ENCODE measurements around the gene MYH14. TPM values are rescaled to one million over a fixed set of nuclear protein-coding genes. Genes with fewer than 3 reads are reported as not detected.

The MYH14 gene
- total RNA-seq, 4 donors from 2014 or later: 8.0 to 12.8 (median 10.3) TPM

- TF ChIP-seq CTCF (IDR thresholded peaks at IDR 0.05): no peak
- ATAC-seq (ENCODE audit: low FRiP score) (no peak), DNase-seq (ENCODE audit: low spot score) (no peak)
Observed at GRCh38 chr19:50285833-50286232, 82.4 kb downstream of the MYH14 start.

- TF ChIP-seq CTCF (IDR thresholded peaks at IDR 0.05): no peak
- ATAC-seq (ENCODE audit: low FRiP score) (no peak), DNase-seq (ENCODE audit: low spot score) (no peak)
Observed at GRCh38 chr19:50286443-50286842, 83.0 kb downstream of the MYH14 start.

DNA sequence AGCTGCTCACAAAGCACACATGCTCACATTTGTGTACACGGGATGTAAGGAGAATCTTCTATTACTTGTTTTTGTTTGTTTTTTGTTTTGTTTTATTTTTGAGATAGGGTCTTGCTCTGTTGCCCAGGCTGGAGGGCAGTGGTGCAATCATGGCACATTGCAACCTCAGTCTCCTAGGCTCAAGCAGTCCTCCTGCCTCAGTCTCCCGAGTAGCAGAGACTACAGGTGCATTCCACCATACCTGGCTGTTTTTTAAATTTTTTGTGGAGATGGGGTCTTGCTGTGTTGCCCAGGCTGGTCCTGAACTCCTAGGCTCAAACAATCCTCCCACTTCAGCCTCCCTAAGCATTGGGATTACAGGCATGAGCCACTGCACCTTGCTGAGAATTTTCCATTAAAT is 83.9 kb downstream of the MYH14 start:
- TF ChIP-seq CTCF (IDR thresholded peaks at IDR 0.05): no peak
- ATAC-seq (ENCODE audit: low FRiP score) (no peak), DNase-seq (ENCODE audit: low spot score) (no peak)

- no peak for ATAC-seq (ENCODE audit: low FRiP score)
- no peak for DNase-seq (ENCODE audit: low spot score)
- TF ChIP-seq CTCF (IDR thresholded peaks at IDR 0.05): no peak
Observed at GRCh38 chr19:50288954-50289353, 85.5 kb downstream of the MYH14 start.

DNA sequence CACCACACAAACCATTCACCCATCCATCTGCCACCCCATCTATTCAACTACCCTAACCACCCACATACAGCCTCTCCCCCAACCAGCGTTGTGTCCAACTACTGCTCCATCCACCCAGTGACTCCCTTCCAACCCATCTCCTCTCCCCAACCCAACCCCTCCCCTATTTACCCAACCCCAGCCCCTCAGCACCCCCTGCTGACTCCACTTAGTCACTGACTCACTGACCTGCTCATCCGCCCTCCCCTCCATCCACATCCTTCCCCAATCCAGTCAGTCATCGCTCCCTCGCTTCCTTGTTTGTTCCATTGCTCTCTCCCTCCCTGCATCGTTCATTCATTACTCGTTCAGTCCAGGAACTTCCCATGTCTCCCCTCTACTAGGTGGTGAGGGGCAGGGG is 86.6 kb downstream of the MYH14 start:
- ATAC-seq (ENCODE audit: low FRiP score) (no peak), DNase-seq (ENCODE audit: low spot score) (no peak)
- TF ChIP-seq CTCF (IDR thresholded peaks at IDR 0.05): no peak

DNA sequence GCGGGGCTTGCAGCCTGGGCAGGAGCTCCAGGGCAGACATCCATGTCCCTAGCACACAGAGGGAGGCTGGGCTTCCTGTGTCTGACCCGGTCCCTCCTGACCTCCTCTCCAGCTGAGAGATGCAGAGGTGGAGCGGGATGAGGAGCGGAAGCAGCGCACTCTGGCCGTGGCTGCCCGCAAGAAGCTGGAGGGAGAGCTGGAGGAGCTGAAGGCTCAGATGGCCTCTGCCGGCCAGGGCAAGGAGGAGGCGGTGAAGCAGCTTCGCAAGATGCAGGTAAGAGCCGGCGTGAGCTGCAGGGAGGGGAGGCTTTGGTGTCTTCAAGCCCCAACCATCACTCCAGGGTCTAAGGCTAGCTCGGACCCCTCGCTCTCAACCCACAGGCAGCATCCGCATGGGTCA is 87.4 kb downstream of the MYH14 start:
- no peak for TF ChIP-seq CTCF (IDR thresholded peaks at IDR 0.05)
- ATAC-seq (ENCODE audit: low FRiP score) (no peak), DNase-seq (ENCODE audit: low spot score) (no peak)

- ATAC-seq (ENCODE audit: low FRiP score): no peak
- no peak for TF ChIP-seq CTCF (IDR thresholded peaks at IDR 0.05)
- DNase-seq (ENCODE audit: low spot score): no peak
Observed at GRCh38 chr19:50292216-50292827, 88.9 kb downstream of the MYH14 start.

Measured in omental fat pad (tissue), 4 donors.